GM12865 (cell line): Measurements from ENCODE around the gene PRKAG3.

Experiments used
- DNase-seq: peaks from one replicate; pipeline ENCODE4 v3.0.0; 2010; ENCODE audit warnings: low read depth
- H3K4me3 ChIP-seq: 2 replicates; pipeline ENCODE4 v1.5.1; 2011; ENCODE audit warnings: mild to moderate bottlenecking, low read depth, low read length, control low read depth
- TF ChIP-seq, protein P1 (sequence below): IDR thresholded peaks from 2 replicates; pipeline ENCODE4 v1.5.1; 2011; ENCODE audit warnings: low read length, control low read depth, low read depth, inconsistent platforms; ENCODE audit not compliant: insufficient read depth; ENCODE audit errors: missing control alignments

Gene PRKAG3

DNA sequence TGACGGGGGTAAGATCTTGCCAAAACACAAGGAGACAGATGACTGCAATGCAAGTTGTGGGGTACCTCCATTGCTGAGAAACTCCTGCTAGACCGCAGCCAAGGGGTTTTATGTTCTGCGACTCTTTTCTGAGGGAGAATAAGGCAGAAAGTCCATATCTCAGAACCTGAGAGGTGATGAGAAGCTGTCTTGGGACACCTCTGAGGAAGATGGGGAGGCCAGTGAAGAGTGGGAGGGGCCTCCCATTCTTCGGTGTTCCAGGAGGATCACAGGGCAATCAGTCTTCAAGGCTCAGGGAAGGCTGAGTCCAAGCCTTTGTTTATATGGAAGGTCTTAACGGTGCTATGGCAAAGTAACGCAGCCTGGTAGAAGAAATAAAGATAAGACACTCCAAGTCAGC is 31.6 kb downstream of the PRKAG3 start:
- DNase-seq, result no peak
- no peak overlapping the region for H3K4me3 ChIP-seq
- TF ChIP-seq, protein P1, sequence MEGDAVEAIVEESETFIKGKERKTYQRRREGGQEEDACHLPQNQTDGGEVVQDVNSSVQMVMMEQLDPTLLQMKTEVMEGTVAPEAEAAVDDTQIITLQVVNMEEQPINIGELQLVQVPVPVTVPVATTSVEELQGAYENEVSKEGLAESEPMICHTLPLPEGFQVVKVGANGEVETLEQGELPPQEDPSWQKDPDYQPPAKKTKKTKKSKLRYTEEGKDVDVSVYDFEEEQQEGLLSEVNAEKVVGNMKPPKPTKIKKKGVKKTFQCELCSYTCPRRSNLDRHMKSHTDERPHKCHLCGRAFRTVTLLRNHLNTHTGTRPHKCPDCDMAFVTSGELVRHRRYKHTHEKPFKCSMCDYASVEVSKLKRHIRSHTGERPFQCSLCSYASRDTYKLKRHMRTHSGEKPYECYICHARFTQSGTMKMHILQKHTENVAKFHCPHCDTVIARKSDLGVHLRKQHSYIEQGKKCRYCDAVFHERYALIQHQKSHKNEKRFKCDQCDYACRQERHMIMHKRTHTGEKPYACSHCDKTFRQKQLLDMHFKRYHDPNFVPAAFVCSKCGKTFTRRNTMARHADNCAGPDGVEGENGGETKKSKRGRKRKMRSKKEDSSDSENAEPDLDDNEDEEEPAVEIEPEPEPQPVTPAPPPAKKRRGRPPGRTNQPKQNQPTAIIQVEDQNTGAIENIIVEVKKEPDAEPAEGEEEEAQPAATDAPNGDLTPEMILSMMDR, result no peak

DNA sequence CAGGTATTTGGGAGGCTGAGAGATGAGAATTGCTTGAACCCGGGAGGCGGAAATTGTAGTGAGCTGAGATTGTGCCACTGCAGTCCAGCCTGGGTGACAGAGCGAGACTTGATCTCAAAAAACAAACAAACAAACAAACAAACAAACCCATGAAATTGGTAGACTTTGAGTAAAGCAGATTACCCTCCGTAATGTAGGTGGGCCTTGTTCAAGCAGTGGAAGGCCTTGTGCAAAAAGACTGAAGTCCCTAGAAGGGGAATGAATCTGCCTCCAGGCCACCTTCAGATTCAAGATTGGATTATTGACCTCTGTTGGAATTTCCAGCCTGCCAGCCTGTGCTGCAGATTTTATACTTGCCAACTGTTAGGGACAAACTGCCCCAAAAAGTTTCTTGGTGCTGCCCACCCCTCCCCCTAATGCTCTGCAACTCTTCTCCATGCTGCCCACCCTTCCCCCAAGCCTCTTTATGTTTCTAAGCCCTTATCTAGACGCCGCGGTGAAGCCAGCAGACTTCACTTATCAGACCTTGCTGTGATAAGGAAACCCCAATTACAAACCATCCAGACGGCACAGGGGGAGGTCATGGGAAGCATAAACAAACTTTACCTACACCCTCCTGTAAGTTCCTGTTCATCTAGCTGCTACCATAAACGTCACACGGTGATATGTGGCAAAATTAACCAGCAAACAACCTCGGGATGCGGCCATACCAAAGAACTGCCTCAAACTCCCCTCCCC is 32.7 kb downstream of the PRKAG3 start:
- TF ChIP-seq, protein P1, result no peak
- no peak overlapping the region for H3K4me3 ChIP-seq

DNA sequence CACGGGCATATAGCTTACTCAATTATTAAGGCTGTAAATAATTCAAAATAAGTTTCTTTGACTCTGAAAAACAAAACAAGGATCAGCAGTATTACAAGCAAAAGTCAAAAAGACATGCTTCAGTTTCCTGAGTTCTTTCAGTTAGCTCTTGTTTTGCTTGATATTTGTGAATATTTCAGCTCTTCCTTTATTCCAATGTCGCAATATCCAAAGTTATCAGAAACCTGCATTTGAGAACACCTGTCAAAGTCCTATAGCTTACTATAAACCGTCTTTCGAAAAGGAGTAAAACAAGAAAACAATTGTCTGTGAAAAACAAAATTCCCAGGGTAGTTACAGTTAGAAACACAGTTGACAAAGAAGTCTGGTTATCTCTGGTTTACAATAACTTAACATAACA is 34.9 kb downstream of the PRKAG3 start:
- H3K4me3 ChIP-seq, result no peak overlapping the region
- TF ChIP-seq, protein P1, result no peak
- no peak for DNase-seq

More for the DNA sequence above, 32.7 kb downstream of the PRKAG3 start:
- DNase-seq, result no peak

DNA sequence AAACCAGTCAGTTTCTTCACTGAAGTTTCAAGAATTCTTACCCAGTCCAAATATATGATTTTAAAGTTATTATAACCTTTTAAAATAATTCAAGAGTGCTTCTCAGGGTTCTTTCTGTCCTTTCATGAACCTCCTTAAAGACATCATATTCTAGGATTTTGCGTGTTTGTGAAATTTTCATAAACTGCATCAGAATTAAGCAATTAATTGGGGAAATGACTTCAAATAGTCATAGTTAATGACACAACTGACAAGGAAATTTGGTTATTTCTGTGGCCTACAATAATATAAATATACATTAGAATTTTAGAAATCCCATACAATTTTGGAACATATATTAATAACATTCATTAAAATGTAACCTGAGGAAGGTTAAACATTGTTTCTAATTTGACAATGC is 39.2 kb downstream of the PRKAG3 start:
- DNase-seq, result no peak
- TF ChIP-seq, protein P1, result no peak
- no peak overlapping the region for H3K4me3 ChIP-seq

DNA sequence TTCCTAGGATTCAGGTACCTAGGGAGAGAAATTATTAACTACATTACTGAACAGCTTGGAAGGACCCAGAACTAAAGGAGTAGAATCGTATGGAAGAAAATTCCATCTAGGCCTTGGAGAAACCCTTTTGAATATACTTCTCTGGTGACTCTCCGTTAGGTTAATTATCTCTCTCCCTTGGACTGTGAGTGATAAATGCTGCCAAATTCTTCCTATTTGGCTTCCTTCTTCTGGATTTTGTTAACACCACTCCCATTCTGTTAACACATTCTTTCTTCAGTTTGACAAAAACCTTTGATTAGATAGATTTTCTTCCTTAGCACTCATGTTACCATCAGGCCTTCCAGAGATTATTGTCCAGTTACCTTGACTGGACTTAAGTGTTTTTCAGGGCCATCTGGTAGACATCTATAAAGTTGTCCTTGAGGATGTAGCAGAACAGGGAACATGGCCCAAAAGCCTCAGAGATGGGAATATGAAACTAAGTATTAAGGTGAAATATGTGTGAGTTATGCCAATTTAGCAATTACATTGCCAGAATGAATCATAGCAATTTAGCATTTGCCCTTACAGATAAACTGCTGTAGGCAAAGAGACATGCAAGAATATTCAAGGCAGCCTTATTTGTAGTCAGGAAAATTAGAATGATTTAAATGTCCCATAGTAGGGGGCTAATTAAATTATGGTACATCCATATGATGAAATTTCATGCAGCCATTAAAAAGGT is 42.9 kb downstream of the PRKAG3 start:
- DNase-seq, result no peak
- TF ChIP-seq, protein P1, result no peak
- H3K4me3 ChIP-seq, result no peak overlapping the region

DNA sequence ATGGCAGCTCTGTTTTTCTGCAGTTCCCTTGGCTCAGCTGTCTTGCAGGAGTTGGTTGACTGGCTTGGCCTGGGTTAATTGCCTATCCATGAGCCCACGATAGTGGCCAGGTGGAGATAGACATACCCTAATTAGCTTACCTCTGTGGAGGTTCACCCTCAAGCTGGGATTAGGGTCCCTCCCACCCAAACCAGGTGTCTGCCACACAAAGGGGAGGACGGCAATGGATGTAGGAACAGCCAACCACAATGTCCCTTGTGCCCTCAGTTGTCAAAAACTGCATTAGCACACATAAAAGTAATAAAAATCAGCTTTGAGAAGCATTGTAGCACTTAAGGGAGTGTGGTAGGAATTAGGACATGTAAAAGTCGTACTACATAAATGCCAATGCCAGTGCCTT is 45.5 kb downstream of the PRKAG3 start:
- no peak overlapping the region for H3K4me3 ChIP-seq
- TF ChIP-seq, protein P1, result no peak
- DNase-seq, result no peak
